Hepatocyte (in vitro differentiated cells): Measurements from ENCODE around the gene CCDC89. TPM values are rescaled to one million over a fixed set of nuclear protein-coding genes. Genes with fewer than 3 reads are reported as not detected.

Experiments
- DNase-seq: peaks from one replicate; pipeline ENCODE4 v3.0.0-alpha.2; 2016; ENCODE audit warnings: low spot score
- H2AFZ ChIP-seq: fragments of 200-600 bp; sonication (generic); 2 replicates; pipeline ENCODE4 v1.6.0; 2016; ENCODE audit warnings: antibody characterized with exemption, mild to moderate bottlenecking
- H3K27ac ChIP-seq: fragments of 200-600 bp; sonication (generic); 2 replicates; pipeline ENCODE4 v1.5.1; 2016; ENCODE audit warnings: mild to moderate bottlenecking
- H3K27me3 ChIP-seq: fragments of 200-600 bp; sonication (generic); 2 replicates; pipeline ENCODE4 v1.6.1; 2016
- H3K36me3 ChIP-seq: fragments of 200-600 bp; sonication (generic); replicated peaks from 2 replicates; pipeline ENCODE4 v1.5.1; 2016; ENCODE audit warnings: low read depth; ENCODE audit not compliant: insufficient read depth
- H3K4me1 ChIP-seq: fragments of 200-600 bp; sonication (generic); 2 replicates; pipeline ENCODE4 v1.5.1; 2016; ENCODE audit warnings: mild to moderate bottlenecking, moderate library complexity; ENCODE audit not compliant: insufficient read depth
- H3K4me2 ChIP-seq: fragments of 200-600 bp; sonication (generic); 2 replicates; pipeline ENCODE4 v1.6.0; 2016
- H3K4me3 ChIP-seq: fragments of 200-600 bp; sonication (generic); 2 replicates; pipeline ENCODE4 v1.5.1; 2016; ENCODE audit warnings: mild to moderate bottlenecking
- H3K79me2 ChIP-seq: fragments of 200-600 bp; sonication (generic); 2 replicates; pipeline ENCODE4 v1.6.0; 2017; ENCODE audit warnings: mild to moderate bottlenecking
- H3K9me2 ChIP-seq: fragments of 200-600 bp; sonication (generic); replicated peaks from 2 replicates; pipeline ENCODE4 v1.6.0; 2017; ENCODE audit warnings: mild to moderate bottlenecking; ENCODE audit not compliant: insufficient read depth
- H3K9me3 ChIP-seq: fragments of 200-600 bp; sonication (generic); 2 replicates; pipeline ENCODE4 v1.5.1; 2016; ENCODE audit warnings: low read depth, mild to moderate bottlenecking
- H4K20me1 ChIP-seq: fragments of 200-600 bp; sonication (generic); 2 replicates; pipeline ENCODE4 v1.6.0; 2016; ENCODE audit warnings: mild to moderate bottlenecking; ENCODE audit not compliant: insufficient read depth, poor library complexity, severe bottlenecking
- EZH2 ChIP-seq: fragments of 200-600 bp; sonication (generic); IDR thresholded peaks from 2 replicates; pipeline ENCODE4 v1.6.1; 2016; ENCODE audit warnings: antibody characterized with exemption, mild to moderate bottlenecking, borderline replicate concordance
- EZH2phosphoT487 ChIP-seq: fragments of 200-600 bp; sonication (generic); IDR thresholded peaks from one replicate; pipeline ENCODE4 v1.6.1; 2018; ENCODE audit warnings: antibody characterized with exemption, mild to moderate bottlenecking, low read depth, moderate library complexity; ENCODE audit not compliant: unreplicated experiment, severe bottlenecking
- WGBS: methylation state at CpG from one replicate; pipeline ENCODE4 v1.1.6; 2016; ENCODE audit warnings: low lambda C conversion rate; ENCODE audit errors: missing lambda C conversion rate; 5-methylcytosine and 5-hydroxymethylcytosine counted together
- polyA plus RNA-seq: library from polyadenylated mRNA; unstranded; fragments of >200 nt; fragmentation: Nextera tagmentation; extraction: Ambion mirVana; gene quantifications from 2 replicates; pipeline ENCODE4 v1.2.1, GENCODE V29; 2016
- total RNA-seq: library from RNA; depleted of rRNA; stranded (reverse); fragments of >200 nt; gene quantifications from 2 replicates; pipeline ENCODE4 v1.2.3, GENCODE V29; 2014
- TF ChIP-seq, protein P1 (sequence below): fragments of 200-600 bp; sonication (generic); IDR thresholded peaks from 2 replicates; pipeline ENCODE4 v1.5.1; 2016; ENCODE audit warnings: antibody characterized with exemption, mild to moderate bottlenecking; ENCODE audit not compliant: poor library complexity

The CCDC89 gene
- total and polyA plus RNA-seq, 2 experiments from 2014 or later, result 0.75 to 0.83 TPM

GRCh38 chr11:85699957-85700741, 14.2 kb upstream of the CCDC89 start:
- Histone ChIP-seq H3K27me3 (no peaks in the 10 kb centered on the region), H3K4me2 (no peak overlapping the region), H3K4me1 (no peaks in the 10 kb centered on the region), H3K79me2 (no peaks in the 10 kb centered on the region), H2AFZ (no peak overlapping the region), H3K4me3 (no peak overlapping the region), H3K9me3 (no peaks in the 10 kb centered on the region), H3K36me3 (no peaks in the 10 kb centered on the region), H3K9me2 (no peaks in the 10 kb centered on the region), H4K20me1 (no peaks in the 10 kb centered on the region), H3K27ac (no peak overlapping the region)
- no peak for DNase-seq
- WGBS, result 64% methylated on average over 2 of the region's 2 CpGs
- TF ChIP-seq EZH2phosphoT487, result no peak
- TF ChIP-seq EZH2, result no peak

- Histone ChIP-seq H3K27me3 (no peaks in the 10 kb centered on the region), H3K36me3 (no peaks in the 10 kb centered on the region), H3K4me3 (no peak overlapping the region), H3K4me1 (no peaks in the 10 kb centered on the region), H2AFZ (no peak overlapping the region), H3K27ac (no peak overlapping the region), H3K79me2 (no peaks in the 10 kb centered on the region), H3K4me2 (no peak overlapping the region), H3K9me2 (no peaks in the 10 kb centered on the region), H3K9me3 (no peaks in the 10 kb centered on the region), H4K20me1 (no peaks in the 10 kb centered on the region)
- DNase-seq, result no peak
- WGBS, result 79% methylated on average over 1 of the region's 1 CpG
- TF ChIP-seq EZH2phosphoT487 (no peak), EZH2 (no peak)
- TF ChIP-seq, protein P1, sequence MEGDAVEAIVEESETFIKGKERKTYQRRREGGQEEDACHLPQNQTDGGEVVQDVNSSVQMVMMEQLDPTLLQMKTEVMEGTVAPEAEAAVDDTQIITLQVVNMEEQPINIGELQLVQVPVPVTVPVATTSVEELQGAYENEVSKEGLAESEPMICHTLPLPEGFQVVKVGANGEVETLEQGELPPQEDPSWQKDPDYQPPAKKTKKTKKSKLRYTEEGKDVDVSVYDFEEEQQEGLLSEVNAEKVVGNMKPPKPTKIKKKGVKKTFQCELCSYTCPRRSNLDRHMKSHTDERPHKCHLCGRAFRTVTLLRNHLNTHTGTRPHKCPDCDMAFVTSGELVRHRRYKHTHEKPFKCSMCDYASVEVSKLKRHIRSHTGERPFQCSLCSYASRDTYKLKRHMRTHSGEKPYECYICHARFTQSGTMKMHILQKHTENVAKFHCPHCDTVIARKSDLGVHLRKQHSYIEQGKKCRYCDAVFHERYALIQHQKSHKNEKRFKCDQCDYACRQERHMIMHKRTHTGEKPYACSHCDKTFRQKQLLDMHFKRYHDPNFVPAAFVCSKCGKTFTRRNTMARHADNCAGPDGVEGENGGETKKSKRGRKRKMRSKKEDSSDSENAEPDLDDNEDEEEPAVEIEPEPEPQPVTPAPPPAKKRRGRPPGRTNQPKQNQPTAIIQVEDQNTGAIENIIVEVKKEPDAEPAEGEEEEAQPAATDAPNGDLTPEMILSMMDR, result no peak
These were observed 12.2 kb upstream of the CCDC89 start for GRCh38 chr11:85698195-85698594.

- Histone ChIP-seq H3K4me3 (no peak overlapping the region), H4K20me1 (no peaks in the 10 kb centered on the region), H3K9me3 (no peaks in the 10 kb centered on the region), H3K27me3 (no peaks in the 10 kb centered on the region), H3K9me2 (no peaks in the 10 kb centered on the region), H3K36me3 (no peaks in the 10 kb centered on the region), H3K4me1 (no peaks in the 10 kb centered on the region), H3K4me2 (no peak overlapping the region), H2AFZ (no peak overlapping the region), H3K27ac (no peak overlapping the region), H3K79me2 (no peaks in the 10 kb centered on the region)
- 92% methylated on average over 2 of the region's 2 CpGs for WGBS
- TF ChIP-seq EZH2, result no peak
- no peak for TF ChIP-seq EZH2phosphoT487
- TF ChIP-seq, protein P1, result no peak
- no peak for DNase-seq
These were observed 11.8 kb upstream of the CCDC89 start for GRCh38 chr11:85697747-85698146.

GRCh38 chr11:85695546-85695945, 9.6 kb upstream of the CCDC89 start:
- no peak for DNase-seq

More at GRCh38 chr11:85695546-85695945, 9.6 kb upstream of the CCDC89 start:
- H3K36me3 ChIP-seq, result no peaks in the 10 kb centered on the region
- no peak overlapping the region for H3K27ac ChIP-seq
- no peaks in the 10 kb centered on the region for H3K4me1 ChIP-seq
- H3K4me3 ChIP-seq, result no peak overlapping the region
- no peaks in the 10 kb centered on the region for H3K9me2 ChIP-seq
- TF ChIP-seq, protein P1, result no peak
- TF ChIP-seq EZH2phosphoT487, result no peak
- no peak for TF ChIP-seq EZH2
- H3K4me2 ChIP-seq, result no peak overlapping the region
- no peaks in the 10 kb centered on the region for H3K79me2 ChIP-seq
- no peak overlapping the region for H2AFZ ChIP-seq
- H3K9me3 ChIP-seq, result no peaks in the 10 kb centered on the region
- H4K20me1 ChIP-seq, result no peaks in the 10 kb centered on the region
- no peaks in the 10 kb centered on the region for H3K27me3 ChIP-seq
